ENCODE results near the gene NRL. TPM values are rescaled to one million over a fixed set of nuclear protein-coding genes. Genes with fewer than 3 reads are reported as not detected.

The NRL gene
- total RNA-seq, 1 experiment from 2014 or later = 0.66 TPM

GRCh38 chr14:24151404-24152080 is 36.8 kb upstream of the NRL start:
- POLR2A ChIA-PET = interaction anchor here (1.8 kb wide), 1 partner anchor 10 kb away, joined by 4 read pairs; the partner anchor contains the start of gene EMC9
- no peak for ATAC-seq
- H3K79me2 ChIP-seq (ENCODE audit: insufficient read depth, low read length) = peaks cover 36% of the 10 kb centered on the region
- intact Hi-C loops (cut with micrococcal nuclease) = no loop called here
- RAD21 ChIA-PET (ENCODE audit: low non-redundant PET in 1 of 2, low total read pairs in 2 of 2, uncharacterized antibody in 2 of 2, unreplicated experiment in 2 of 2) = no interaction called here
- TF ChIP-seq RAD21 (IDR thresholded peaks at IDR 0.05; ENCODE audit: low read depth) = no peak
- TF ChIP-seq SRF (IDR thresholded peaks at IDR 0.05; ENCODE audit: low read depth) = no peak
- TF ChIP-seq YY1 (IDR thresholded peaks at IDR 0.05; ENCODE audit: extremely low read depth, insufficient replicate concordance, low read depth, low read length) = no peak
- H3K4me3 ChIP-seq (replicated peaks in 1 of 2; ENCODE audit: low read depth in 1 of 2, low read length in 2 of 2) = no peak overlapping the region
- H3K27ac ChIP-seq (ENCODE audit: low read depth, low read length) = no peak overlapping the region
- H3K9me2 ChIP-seq (ENCODE audit: insufficient read depth) = no peaks in the 10 kb centered on the region
- no peaks in the 10 kb centered on the region for H3K27me3 ChIP-seq (ENCODE audit: insufficient read depth, low read length)
- no peak overlapping the region for H3K4me2 ChIP-seq (ENCODE audit: low read length)
- H3K9ac ChIP-seq (ENCODE audit: low read length) = no peak overlapping the region
- peaks cover 39 to 48% of the 10 kb centered on the region in 2 experiments for H3K36me3 ChIP-seq (ENCODE audit: control insufficient read depth in 1 of 2, insufficient read depth in 2 of 2, low read length in 2 of 2)
- H2AFZ ChIP-seq (ENCODE audit: low read depth, low read length, poor library complexity, severe bottlenecking) = no peak overlapping the region
- DNase-seq (ENCODE audit: low read depth, low spot score) = no peak
- no TSS peak for BruUV-seq (replicated peaks)
- CTCF ChIA-PET = no interaction called here
- H3K4me1 ChIP-seq (ENCODE audit: control insufficient read depth in 1 of 2, insufficient read depth in 2 of 2, low read length in 2 of 2) = peaks cover 5 to 7% of the 10 kb centered on the region in 2 experiments
- no peaks in the 10 kb centered on the region for H4K20me1 ChIP-seq (ENCODE audit: insufficient read depth)
- H3K9me3 ChIP-seq (ENCODE audit: control insufficient read depth in 1 of 2, insufficient read depth in 1 of 2, low read depth in 1 of 2, low read length in 2 of 2) = no peaks in the 10 kb centered on the region

GRCh38 chr14:24150993-24151392 is 36.2 kb upstream of the NRL start:
- Histone ChIP-seq H2AFZ (ENCODE audit: low read depth, low read length, poor library complexity, severe bottlenecking) (no peak overlapping the region), H3K9ac (ENCODE audit: low read length) (no peak overlapping the region), H3K36me3 (ENCODE audit: control insufficient read depth in 1 of 2, insufficient read depth in 2 of 2, low read length in 2 of 2) (peaks cover 36 to 47% of the 10 kb centered on the region in 2 experiments), H3K4me2 (ENCODE audit: low read length) (no peak overlapping the region), H3K9me3 (ENCODE audit: control insufficient read depth in 1 of 2, insufficient read depth in 1 of 2, low read depth in 1 of 2, low read length in 2 of 2) (no peaks in the 10 kb centered on the region), H3K9me2 (ENCODE audit: insufficient read depth) (no peaks in the 10 kb centered on the region), H3K27ac (ENCODE audit: low read depth, low read length) (no peak overlapping the region), H3K79me2 (ENCODE audit: insufficient read depth, low read length) (peaks cover 39% of the 10 kb centered on the region), H3K4me1 (ENCODE audit: control insufficient read depth in 1 of 2, insufficient read depth in 2 of 2, low read length in 2 of 2) (peaks cover 5 to 7% of the 10 kb centered on the region in 2 experiments), H3K4me3 (replicated peaks in 1 of 2; ENCODE audit: low read depth in 1 of 2, low read length in 2 of 2) (no peak overlapping the region), H4K20me1 (ENCODE audit: insufficient read depth) (no peaks in the 10 kb centered on the region), H3K27me3 (ENCODE audit: insufficient read depth, low read length) (no peaks in the 10 kb centered on the region)
- BruUV-seq (replicated peaks) = no TSS peak
- DNase-seq (ENCODE audit: low read depth, low spot score) = no peak
- intact Hi-C loops (cut with micrococcal nuclease) = no loop called here
- POLR2A ChIA-PET = interaction anchor here (1.8 kb wide), 1 partner anchor 10 kb away, joined by 4 read pairs; the partner anchor contains the start of gene EMC9
- CTCF ChIA-PET = no interaction called here
- ATAC-seq = no peak
- RAD21 ChIA-PET (ENCODE audit: low non-redundant PET in 1 of 2, low total read pairs in 2 of 2, uncharacterized antibody in 2 of 2, unreplicated experiment in 2 of 2) = no interaction called here
- TF ChIP-seq POLR2A (IDR thresholded peaks at IDR 0.05; ENCODE audit: borderline replicate concordance, extremely low read depth, insufficient read depth, insufficient read length) = no peak
- no peak for TF ChIP-seq POLR2AphosphoS5 (IDR thresholded peaks at IDR 0.05; ENCODE audit: low read depth, low read length)
- no peak for TF ChIP-seq YY1 (IDR thresholded peaks at IDR 0.05; ENCODE audit: extremely low read depth, insufficient replicate concordance, low read depth, low read length)
- TF ChIP-seq EZH2phosphoT487 (IDR thresholded peaks at IDR 0.05; ENCODE audit: borderline replicate concordance) = no peak
- no peak for TF ChIP-seq ELF1 (IDR thresholded peaks at IDR 0.05; ENCODE audit: borderline replicate concordance, low read depth)
- no peak for TF ChIP-seq SRF (IDR thresholded peaks at IDR 0.05; ENCODE audit: low read depth)

All from HCT116 (cell line).